ENCODE results near the gene TPSB2.

DNA sequence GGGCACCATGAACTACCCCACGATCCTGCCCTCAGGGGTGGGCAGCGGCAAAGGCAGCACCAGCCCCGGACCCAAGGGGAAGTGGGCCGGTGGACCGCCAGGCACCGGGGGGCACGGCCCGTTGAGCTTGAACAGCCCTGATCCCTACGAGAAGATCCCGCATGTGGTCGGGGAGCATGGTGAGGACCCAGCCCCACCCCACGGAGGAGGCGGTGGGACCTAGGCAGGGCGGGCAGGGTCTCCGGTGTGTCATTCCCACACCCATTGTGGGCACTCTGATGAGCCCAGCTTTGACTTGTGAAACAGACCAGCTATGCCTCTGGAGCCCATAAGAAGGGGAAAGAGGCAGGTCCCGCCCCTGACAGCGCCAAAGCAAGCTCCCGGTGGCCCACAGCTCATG, 27.7 kb downstream of the TPSB2 start:
- no peak for TF ChIP-seq ZSCAN29 (IDR thresholded peaks at IDR 0.05)
- TF ChIP-seq FOXK1 (CRISPR knock-in tag; IDR thresholded peaks at IDR 0.05; ENCODE audit: borderline replicate concordance): no peak
- no peak for TF ChIP-seq ZNF3 (CRISPR knock-in tag; IDR thresholded peaks at IDR 0.05)
- TF ChIP-seq SMAD1 (IDR thresholded peaks at IDR 0.05; ENCODE audit: low read depth, low read length, partially characterized antibody): no peak
- no peak for TF ChIP-seq SREBF1 (IDR thresholded peaks at IDR 0.05; ENCODE audit: borderline replicate concordance, low read depth, low read length)
- TF ChIP-seq, protein P1, sequence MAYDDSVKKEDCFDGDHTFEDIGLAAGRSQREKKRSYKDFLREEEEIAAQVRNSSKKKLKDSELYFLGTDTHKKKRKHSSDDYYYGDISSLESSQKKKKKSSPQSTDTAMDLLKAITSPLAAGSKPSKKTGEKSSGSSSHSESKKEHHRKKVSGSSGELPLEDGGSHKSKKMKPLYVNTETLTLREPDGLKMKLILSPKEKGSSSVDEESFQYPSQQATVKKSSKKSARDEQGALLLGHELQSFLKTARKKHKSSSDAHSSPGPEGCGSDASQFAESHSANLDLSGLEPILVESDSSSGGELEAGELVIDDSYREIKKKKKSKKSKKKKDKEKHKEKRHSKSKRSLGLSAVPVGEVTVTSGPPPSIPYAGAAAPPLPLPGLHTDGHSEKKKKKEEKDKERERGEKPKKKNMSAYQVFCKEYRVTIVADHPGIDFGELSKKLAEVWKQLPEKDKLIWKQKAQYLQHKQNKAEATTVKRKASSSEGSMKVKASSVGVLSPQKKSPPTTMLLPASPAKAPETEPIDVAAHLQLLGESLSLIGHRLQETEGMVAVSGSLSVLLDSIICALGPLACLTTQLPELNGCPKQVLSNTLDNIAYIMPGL (CRISPR knock-in tag; IDR thresholded peaks at IDR 0.05): no peak
- TF ChIP-seq, protein P2, sequence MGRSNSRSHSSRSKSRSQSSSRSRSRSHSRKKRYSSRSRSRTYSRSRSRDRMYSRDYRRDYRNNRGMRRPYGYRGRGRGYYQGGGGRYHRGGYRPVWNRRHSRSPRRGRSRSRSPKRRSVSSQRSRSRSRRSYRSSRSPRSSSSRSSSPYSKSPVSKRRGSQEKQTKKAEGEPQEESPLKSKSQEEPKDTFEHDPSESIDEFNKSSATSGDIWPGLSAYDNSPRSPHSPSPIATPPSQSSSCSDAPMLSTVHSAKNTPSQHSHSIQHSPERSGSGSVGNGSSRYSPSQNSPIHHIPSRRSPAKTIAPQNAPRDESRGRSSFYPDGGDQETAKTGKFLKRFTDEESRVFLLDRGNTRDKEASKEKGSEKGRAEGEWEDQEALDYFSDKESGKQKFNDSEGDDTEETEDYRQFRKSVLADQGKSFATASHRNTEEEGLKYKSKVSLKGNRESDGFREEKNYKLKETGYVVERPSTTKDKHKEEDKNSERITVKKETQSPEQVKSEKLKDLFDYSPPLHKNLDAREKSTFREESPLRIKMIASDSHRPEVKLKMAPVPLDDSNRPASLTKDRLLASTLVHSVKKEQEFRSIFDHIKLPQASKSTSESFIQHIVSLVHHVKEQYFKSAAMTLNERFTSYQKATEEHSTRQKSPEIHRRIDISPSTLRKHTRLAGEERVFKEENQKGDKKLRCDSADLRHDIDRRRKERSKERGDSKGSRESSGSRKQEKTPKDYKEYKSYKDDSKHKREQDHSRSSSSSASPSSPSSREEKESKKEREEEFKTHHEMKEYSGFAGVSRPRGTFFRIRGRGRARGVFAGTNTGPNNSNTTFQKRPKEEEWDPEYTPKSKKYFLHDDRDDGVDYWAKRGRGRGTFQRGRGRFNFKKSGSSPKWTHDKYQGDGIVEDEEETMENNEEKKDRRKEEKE (IDR thresholded peaks at IDR 0.05; ENCODE audit: borderline replicate concordance in 1 of 2, control insufficient read depth in 1 of 2, low read depth in 2 of 2, low read length in 1 of 2): no peak
- no peak for TF ChIP-seq POLR2A (conservative IDR thresholded peaks at IDR 0.05)
- TF ChIP-seq FOXA1 (IDR thresholded peaks at IDR 0.05; ENCODE audit: borderline replicate concordance): no peak
- TF ChIP-seq, protein P3, sequence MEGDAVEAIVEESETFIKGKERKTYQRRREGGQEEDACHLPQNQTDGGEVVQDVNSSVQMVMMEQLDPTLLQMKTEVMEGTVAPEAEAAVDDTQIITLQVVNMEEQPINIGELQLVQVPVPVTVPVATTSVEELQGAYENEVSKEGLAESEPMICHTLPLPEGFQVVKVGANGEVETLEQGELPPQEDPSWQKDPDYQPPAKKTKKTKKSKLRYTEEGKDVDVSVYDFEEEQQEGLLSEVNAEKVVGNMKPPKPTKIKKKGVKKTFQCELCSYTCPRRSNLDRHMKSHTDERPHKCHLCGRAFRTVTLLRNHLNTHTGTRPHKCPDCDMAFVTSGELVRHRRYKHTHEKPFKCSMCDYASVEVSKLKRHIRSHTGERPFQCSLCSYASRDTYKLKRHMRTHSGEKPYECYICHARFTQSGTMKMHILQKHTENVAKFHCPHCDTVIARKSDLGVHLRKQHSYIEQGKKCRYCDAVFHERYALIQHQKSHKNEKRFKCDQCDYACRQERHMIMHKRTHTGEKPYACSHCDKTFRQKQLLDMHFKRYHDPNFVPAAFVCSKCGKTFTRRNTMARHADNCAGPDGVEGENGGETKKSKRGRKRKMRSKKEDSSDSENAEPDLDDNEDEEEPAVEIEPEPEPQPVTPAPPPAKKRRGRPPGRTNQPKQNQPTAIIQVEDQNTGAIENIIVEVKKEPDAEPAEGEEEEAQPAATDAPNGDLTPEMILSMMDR (IDR thresholded peaks at IDR 0.05 in 2 of 3, conservative IDR thresholded peaks at IDR 0.05 in 1 of 3; ENCODE audit: insufficient read depth in 2 of 3, low read depth in 1 of 3, low read length in 3 of 3): no peak
- TF ChIP-seq ZFP36 (IDR thresholded peaks at IDR 0.05; ENCODE audit: low read depth, low read length, partially characterized antibody): no peak
- TF ChIP-seq ZNF561 (CRISPR knock-in tag; conservative IDR thresholded peaks at IDR 0.05): no peak
- no peak for TF ChIP-seq TEAD4 (IDR thresholded peaks at IDR 0.05; ENCODE audit: low read length)
- TF ChIP-seq TEAD4 (CRISPR knock-in tag; IDR thresholded peaks at IDR 0.05; ENCODE audit: borderline replicate concordance): no peak
- TF ChIP-seq PHF8 (IDR thresholded peaks at IDR 0.05; ENCODE audit: borderline replicate concordance, low read length): no peak

All from K562 (cell line).